Smooth muscle cell (in vitro differentiated cells): ENCODE data around the gene OBP2A. TPM values are rescaled to one million over a fixed set of nuclear protein-coding genes. Genes with fewer than 3 reads are reported as not detected.

Experiments used
- DNase-seq: peaks from one replicate; lab custom pipeline; 2025; ENCODE audit not compliant: unreplicated experiment; lab: John Stamatoyannopoulos, UW
- H2AFZ ChIP-seq: fragments of 200-600 bp; sonication (generic); 2 replicates; pipeline ENCODE4 v1.6.0; 2016; ENCODE audit warnings: antibody characterized with exemption, low read depth, mild to moderate bottlenecking
- H3F3A ChIP-seq: fragments of 200-600 bp; sonication (generic); 2 replicates; pipeline ENCODE4 v1.6.0; 2017; ENCODE audit warnings: antibody characterized with exemption, low read depth
- H3K27ac ChIP-seq: fragments of 200-600 bp; sonication (generic); 2 replicates; pipeline ENCODE4 v1.5.1; 2016; ENCODE audit warnings: low read depth, mild to moderate bottlenecking
- H3K27me3 ChIP-seq: fragments of 200-600 bp; sonication (generic); 2 replicates; pipeline ENCODE4 v1.6.1; 2016; ENCODE audit warnings: low read depth, mild to moderate bottlenecking
- H3K36me3 ChIP-seq: fragments of 200-600 bp; sonication (generic); 2 replicates; pipeline ENCODE4 v1.5.1; 2016; ENCODE audit warnings: low read depth
- H3K4me1 ChIP-seq: fragments of 200-600 bp; sonication (generic); 2 replicates; pipeline ENCODE4 v1.5.1; 2016; ENCODE audit warnings: low read depth
- H3K4me2 ChIP-seq: fragments of 200-600 bp; sonication (generic); 2 replicates; pipeline ENCODE4 v1.6.0; 2016; ENCODE audit warnings: mild to moderate bottlenecking
- H3K4me3 ChIP-seq: fragments of 200-600 bp; sonication (generic); 2 replicates; pipeline ENCODE4 v1.5.1; 2016; ENCODE audit warnings: mild to moderate bottlenecking
- H3K79me2 ChIP-seq: fragments of 200-600 bp; sonication (generic); 2 replicates; pipeline ENCODE4 v1.6.0; 2016; ENCODE audit warnings: low read depth, mild to moderate bottlenecking
- H3K9ac ChIP-seq: fragments of 200-600 bp; sonication (generic); 2 replicates; pipeline ENCODE4 v1.6.0; 2016; ENCODE audit warnings: low read depth
- H3K9me3 ChIP-seq: fragments of 200-600 bp; sonication (generic); replicated peaks from 2 replicates; pipeline ENCODE4 v1.5.1; 2016; ENCODE audit warnings: low read depth
- H4K20me1 ChIP-seq: fragments of 200-600 bp; sonication (generic); 2 replicates; pipeline ENCODE4 v1.6.0; 2016; ENCODE audit warnings: low read depth
- WGBS: methylation state at CpG from one replicate; pipeline ENCODE4 v1.1.7; 2016; ENCODE audit warnings: low lambda C conversion rate; 5-methylcytosine and 5-hydroxymethylcytosine counted together
- polyA plus RNA-seq: library from polyadenylated mRNA; unstranded; fragments of >200 nt; fragmentation: Nextera tagmentation; extraction: Ambion mirVana; gene quantifications from 2 replicates; pipeline ENCODE4 v1.2.1, GENCODE V29; 2016
- total RNA-seq: library from RNA; depleted of rRNA; stranded (reverse); fragments of >200 nt; gene quantifications from 2 replicates; pipeline ENCODE4 v1.2.3, GENCODE V29; 2014
- TF ChIP-seq, protein P1 (sequence below): fragments of 200-600 bp; sonication (generic); IDR thresholded peaks from 2 replicates; pipeline ENCODE4 v1.5.1; 2017; ENCODE audit warnings: borderline replicate concordance, mild to moderate bottlenecking, antibody characterized with exemption; ENCODE audit not compliant: insufficient read depth, poor library complexity, severe bottlenecking

OBP2A gene
- total and polyA plus RNA-seq, 2 experiments from 2014 or later: 0.61 TPM; not detected in 1

DNA sequence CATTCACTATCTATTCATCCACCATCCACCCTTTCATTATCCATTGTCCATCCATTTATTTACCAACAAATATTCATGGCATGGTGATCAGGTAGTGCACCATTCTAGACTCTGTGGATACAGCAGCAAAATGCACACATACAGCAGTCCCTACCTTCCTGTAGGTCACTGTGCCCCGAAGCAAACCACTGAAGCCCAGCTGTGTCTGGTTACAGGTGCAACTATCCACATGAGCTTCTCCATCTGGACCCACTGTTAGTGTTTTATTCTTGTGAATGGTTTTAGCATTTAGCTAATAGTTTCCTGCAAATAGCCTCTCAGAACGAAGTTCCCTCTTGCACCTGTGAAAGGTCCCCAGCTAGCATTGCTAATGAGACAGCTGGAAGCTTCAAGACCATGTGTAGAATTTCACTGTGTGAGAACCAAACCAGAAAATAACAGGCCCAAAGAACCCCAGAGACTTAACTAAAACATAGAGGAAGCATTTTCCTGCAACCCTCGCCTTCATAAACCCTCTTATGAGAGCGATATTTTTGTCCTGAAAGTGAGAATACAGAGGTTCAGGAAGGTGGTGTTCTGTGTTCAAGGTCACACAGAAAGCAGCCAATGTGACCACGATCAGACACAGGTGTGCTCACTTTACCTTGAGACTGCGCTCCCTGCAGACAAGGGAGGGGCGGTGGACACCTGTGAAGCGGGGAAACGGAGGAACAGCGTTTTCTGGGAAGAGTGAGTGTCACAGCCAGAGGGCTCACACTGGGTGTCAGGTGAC, 34.1 kb downstream of the OBP2A start:
- H3F3A ChIP-seq: no peaks in the 10 kb centered on the region
- 79% methylated on average over 10 of the region's 10 CpGs for whole genome bisulfite sequencing

DNA sequence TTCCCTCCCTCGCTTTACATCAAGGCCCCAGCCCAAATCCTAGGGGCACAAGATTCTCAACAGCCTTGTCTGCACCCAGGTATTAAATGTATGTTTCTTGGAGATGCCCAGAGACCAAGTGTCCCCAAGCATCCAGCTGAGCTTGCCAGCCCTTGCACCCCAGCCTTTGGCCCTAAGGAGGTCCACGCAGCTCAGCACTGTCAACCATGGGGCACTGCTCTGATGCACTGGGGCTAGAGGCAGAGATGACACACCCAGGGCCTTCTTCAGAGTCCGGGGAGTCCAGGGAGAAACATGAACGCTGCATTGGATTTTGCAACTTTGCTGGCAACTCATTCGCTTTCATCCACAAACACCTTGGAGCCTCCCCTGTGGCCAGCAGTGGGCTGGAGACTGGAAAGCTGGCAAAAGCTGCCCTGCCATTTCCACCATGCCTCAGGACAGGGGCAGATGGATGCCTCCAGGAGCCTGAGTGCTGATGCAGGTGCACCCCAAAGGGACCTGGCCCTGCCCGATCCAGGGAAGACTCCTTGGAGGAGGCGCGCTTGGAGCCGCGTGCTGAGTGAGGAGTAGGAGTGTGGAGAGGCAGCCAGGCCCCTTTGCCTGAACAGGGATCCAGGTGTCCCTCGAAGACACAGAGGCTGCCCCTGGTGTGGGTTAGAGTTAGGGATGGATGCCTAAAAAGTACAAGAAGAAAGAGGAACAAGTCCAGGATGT, 34.9 kb downstream of the OBP2A start:
- no peaks in the 10 kb centered on the region for H3F3A ChIP-seq
- no peak overlapping the region for H3K27ac ChIP-seq
- H2AFZ ChIP-seq: no peak overlapping the region
- no peaks in the 10 kb centered on the region for H3K9me3 ChIP-seq
- no peaks in the 10 kb centered on the region for H3K79me2 ChIP-seq
- no peaks in the 10 kb centered on the region for H3K4me1 ChIP-seq
- H3K9ac ChIP-seq: no peak overlapping the region
- no peak for DNase-seq
- H3K4me3 ChIP-seq: no peak overlapping the region
- no peaks in the 10 kb centered on the region for H4K20me1 ChIP-seq
- no peaks in the 10 kb centered on the region for H3K36me3 ChIP-seq
- TF ChIP-seq, protein P1, sequence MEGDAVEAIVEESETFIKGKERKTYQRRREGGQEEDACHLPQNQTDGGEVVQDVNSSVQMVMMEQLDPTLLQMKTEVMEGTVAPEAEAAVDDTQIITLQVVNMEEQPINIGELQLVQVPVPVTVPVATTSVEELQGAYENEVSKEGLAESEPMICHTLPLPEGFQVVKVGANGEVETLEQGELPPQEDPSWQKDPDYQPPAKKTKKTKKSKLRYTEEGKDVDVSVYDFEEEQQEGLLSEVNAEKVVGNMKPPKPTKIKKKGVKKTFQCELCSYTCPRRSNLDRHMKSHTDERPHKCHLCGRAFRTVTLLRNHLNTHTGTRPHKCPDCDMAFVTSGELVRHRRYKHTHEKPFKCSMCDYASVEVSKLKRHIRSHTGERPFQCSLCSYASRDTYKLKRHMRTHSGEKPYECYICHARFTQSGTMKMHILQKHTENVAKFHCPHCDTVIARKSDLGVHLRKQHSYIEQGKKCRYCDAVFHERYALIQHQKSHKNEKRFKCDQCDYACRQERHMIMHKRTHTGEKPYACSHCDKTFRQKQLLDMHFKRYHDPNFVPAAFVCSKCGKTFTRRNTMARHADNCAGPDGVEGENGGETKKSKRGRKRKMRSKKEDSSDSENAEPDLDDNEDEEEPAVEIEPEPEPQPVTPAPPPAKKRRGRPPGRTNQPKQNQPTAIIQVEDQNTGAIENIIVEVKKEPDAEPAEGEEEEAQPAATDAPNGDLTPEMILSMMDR: no peak
- H3K27me3 ChIP-seq: no peaks in the 10 kb centered on the region
- H3K4me2 ChIP-seq: no peak overlapping the region
- 91% methylated on average over 11 of the region's 11 CpGs for WGBS

More for the DNA sequence above, 34.1 kb downstream of the OBP2A start:
- TF ChIP-seq, protein P1: no peak
- H3K4me1 ChIP-seq: no peaks in the 10 kb centered on the region
- H3K27ac ChIP-seq: no peak overlapping the region
- DNase-seq: no peak
- no peaks in the 10 kb centered on the region for H3K9me3 ChIP-seq
- H3K4me2 ChIP-seq: no peak overlapping the region
- no peaks in the 10 kb centered on the region for H3K27me3 ChIP-seq
- H3K36me3 ChIP-seq: no peaks in the 10 kb centered on the region
- H3K9ac ChIP-seq: no peak overlapping the region
- no peaks in the 10 kb centered on the region for H3K79me2 ChIP-seq
- H2AFZ ChIP-seq: no peak overlapping the region
- H4K20me1 ChIP-seq: no peaks in the 10 kb centered on the region
- H3K4me3 ChIP-seq: no peak overlapping the region

DNA sequence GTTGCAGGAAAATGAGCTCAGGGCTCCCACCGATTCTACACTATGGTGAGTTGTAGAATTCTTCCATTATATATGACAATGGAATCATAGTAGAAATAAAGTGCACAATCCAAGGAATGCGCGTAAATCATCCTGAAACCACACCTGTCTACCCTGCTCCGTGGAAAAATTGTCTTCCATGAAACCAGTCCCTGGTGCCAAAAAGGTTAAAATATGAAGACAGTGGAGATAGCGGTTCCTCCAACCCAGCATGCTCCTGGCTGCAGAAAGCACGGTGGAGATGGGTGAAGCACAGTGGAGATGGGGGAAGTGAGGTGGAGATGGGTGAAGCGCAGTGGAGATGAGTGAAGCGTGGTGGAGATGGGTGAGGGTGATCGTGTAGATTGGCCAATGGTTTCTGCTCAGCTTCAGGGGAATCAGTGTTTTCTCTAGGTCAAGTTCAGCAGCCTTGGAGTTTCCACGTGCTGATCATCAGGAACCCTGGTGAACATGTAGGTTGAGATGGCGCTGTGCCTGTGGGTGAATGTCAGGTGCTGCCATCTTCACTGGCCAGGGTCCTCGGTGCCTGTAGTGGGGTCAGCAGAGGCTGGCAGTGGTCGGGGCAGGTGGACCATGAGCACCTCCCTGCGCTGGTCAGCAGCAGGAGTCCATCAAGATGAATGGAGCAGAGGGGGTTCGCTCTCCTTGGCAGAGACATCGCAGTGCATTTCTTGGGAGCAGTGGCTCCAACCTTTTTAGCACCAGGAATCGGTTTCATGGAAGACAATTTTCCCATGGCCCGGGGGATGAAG, 35.9 kb downstream of the OBP2A start:
- Histone ChIP-seq H3K9ac (no peak overlapping the region), H3K79me2 (no peaks in the 10 kb centered on the region), H3K4me3 (no peak overlapping the region), H3F3A (no peaks in the 10 kb centered on the region), H4K20me1 (no peaks in the 10 kb centered on the region), H3K27me3 (no peaks in the 10 kb centered on the region), H3K27ac (no peak overlapping the region), H3K4me2 (no peak overlapping the region), H3K9me3 (no peaks in the 10 kb centered on the region), H3K4me1 (no peaks in the 10 kb centered on the region), H3K36me3 (no peaks in the 10 kb centered on the region), H2AFZ (no peak overlapping the region)
- no peak for DNase-seq
- WGBS: 87% methylated on average over 18 of the region's 18 CpGs
- TF ChIP-seq, protein P1: no peak
